ENCODE data around the gene SLC35E4. TPM values are rescaled to one million over a fixed set of nuclear protein-coding genes. Genes with fewer than 3 reads are reported as not detected.

The SLC35E4 gene
- total and polyA plus RNA-seq, 9 of the 15 experiments (the other 6 are each of a cell fraction or from before 2014, with no cell fraction given), result 0.06 to 2.3 (median 0.86) TPM; not detected in 1

DNA sequence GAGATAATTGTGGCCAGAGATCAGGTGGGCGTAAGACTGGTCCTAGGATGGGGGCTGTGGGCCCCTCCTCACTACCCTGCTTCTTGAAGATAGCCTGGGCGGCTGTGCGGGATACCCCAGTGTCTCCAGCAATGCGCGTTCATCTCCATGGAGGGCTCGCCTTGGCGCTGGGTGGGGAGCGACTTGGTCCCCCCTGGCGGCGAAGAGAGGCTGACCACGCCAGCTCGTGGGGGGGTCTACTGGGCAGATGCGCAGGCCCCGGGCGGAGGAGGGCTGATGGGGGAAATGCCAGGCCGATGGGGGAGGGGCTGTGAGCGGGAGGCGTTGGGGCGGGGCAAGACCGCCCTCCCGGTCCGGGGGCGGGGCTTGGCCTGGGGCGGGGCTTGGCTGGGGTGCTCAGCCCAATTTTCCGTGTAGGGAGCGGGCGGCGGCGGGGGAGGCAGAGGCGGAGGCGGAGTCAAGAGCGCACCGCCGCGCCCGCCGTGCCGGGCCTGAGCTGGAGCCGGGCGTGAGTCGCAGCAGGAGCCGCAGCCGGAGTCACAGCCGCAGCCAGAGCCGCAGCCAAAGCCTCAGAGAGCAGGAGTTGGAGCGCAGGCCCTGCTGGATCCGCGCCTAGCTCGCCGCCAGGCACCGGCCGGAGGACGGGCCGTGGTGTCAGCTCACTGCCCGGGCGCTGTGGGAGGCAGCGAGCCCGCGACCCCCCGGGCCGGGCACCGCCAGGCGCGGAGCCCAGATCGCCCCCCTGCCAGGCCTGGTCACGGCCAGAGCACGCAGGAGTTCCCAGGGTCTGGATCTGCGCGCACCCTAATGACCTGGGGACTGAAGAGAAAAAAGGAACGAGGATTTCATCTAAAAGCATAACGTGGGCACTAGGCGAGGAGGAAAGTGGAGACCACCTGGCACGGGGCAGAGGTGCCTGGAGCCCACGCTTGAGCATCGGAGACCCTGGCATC lies at the start of gene SLC35E4 (continued):
- TF ChIP-seq, protein P1, sequence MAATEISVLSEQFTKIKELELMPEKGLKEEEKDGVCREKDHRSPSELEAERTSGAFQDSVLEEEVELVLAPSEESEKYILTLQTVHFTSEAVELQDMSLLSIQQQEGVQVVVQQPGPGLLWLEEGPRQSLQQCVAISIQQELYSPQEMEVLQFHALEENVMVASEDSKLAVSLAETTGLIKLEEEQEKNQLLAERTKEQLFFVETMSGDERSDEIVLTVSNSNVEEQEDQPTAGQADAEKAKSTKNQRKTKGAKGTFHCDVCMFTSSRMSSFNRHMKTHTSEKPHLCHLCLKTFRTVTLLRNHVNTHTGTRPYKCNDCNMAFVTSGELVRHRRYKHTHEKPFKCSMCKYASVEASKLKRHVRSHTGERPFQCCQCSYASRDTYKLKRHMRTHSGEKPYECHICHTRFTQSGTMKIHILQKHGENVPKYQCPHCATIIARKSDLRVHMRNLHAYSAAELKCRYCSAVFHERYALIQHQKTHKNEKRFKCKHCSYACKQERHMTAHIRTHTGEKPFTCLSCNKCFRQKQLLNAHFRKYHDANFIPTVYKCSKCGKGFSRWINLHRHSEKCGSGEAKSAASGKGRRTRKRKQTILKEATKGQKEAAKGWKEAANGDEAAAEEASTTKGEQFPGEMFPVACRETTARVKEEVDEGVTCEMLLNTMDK (IDR thresholded peaks at IDR 0.05; ENCODE audit: borderline replicate concordance, insufficient read depth, low read depth, low read length, poor library complexity, severe bottlenecking), result peak; percentile 2
- TF ChIP-seq ZNF780A (CRISPR knock-in tag; IDR thresholded peaks at IDR 0.05) (no peak), ZNF740 (CRISPR knock-in tag; IDR thresholded peaks at IDR 0.05) (peak; percentile 89), ZNF740 (tag; IDR thresholded peaks at IDR 0.05) (0 out of 4 replicates have a peak, but pooled peaks of 1 of the 2 experiments have one; percentile 43), EGR1 (conservative IDR thresholded peaks at IDR 0.05) (peak; percentile 81), CSDE1 (IDR thresholded peaks at IDR 0.05) (no peak), TCF7L2 (IDR thresholded peaks at IDR 0.05; ENCODE audit: low read depth, low read length) (no peak), ZFX (CRISPR knock-in tag; IDR thresholded peaks at IDR 0.05) (peak; percentile 81), POLR2A (conservative IDR thresholded peaks at IDR 0.05) (peak; percentile 44; the same call in 1 of the 2 replicates), CTCF (IDR thresholded peaks at IDR 0.05 in 2 of 3, conservative IDR thresholded peaks at IDR 0.05 in 1 of 3; ENCODE audit: insufficient read depth in 2 of 3, low read depth in 1 of 3, low read length in 3 of 3) (peak in 1 of 3 experiments; percentile 27; a peak in 1 of 6 replicates), KDM5B (IDR thresholded peaks at IDR 0.05; ENCODE audit: insufficient replicate concordance, low read depth, low read length) (peak; percentile 50), PHF8 (IDR thresholded peaks at IDR 0.05; ENCODE audit: borderline replicate concordance, low read length) (peak; percentile 67; the same call in 1 of the 2 replicates), RBM14 (IDR thresholded peaks at IDR 0.05; ENCODE audit: borderline replicate concordance, insufficient read depth, low read depth, low read length) (no peak), RBFOX2 (IDR thresholded peaks at IDR 0.05; ENCODE audit: low read depth, low read length) (peak; percentile 69), CCNT2 (IDR thresholded peaks at IDR 0.05; ENCODE audit: borderline replicate concordance, extremely low read depth, insufficient read length, low read depth, low read length) (peak; percentile 52), CTBP1 (IDR thresholded peaks at IDR 0.05; ENCODE audit: borderline replicate concordance) (no peak), NRF1 (conservative IDR thresholded peaks at IDR 0.05 in 1 of 2, IDR thresholded peaks at IDR 0.05 in 1 of 2) (peak; percentile 70 to 77), NFE2L1 (tag; IDR thresholded peaks at IDR 0.05; ENCODE audit: borderline replicate concordance, low read depth) (no peak), HBP1 (CRISPR knock-in tag; IDR thresholded peaks at IDR 0.05) (no peak), POLR2G (IDR thresholded peaks at IDR 0.05; ENCODE audit: low read depth, low read length) (peak; percentile 80)
